ENCODE measurements around the gene GRIK4. TPM values are rescaled to one million over a fixed set of nuclear protein-coding genes. Genes with fewer than 3 reads are reported as not detected.

Gene GRIK4
- total RNA-seq, 1 donor from 2014 or later: under 0.01 TPM

DNA sequence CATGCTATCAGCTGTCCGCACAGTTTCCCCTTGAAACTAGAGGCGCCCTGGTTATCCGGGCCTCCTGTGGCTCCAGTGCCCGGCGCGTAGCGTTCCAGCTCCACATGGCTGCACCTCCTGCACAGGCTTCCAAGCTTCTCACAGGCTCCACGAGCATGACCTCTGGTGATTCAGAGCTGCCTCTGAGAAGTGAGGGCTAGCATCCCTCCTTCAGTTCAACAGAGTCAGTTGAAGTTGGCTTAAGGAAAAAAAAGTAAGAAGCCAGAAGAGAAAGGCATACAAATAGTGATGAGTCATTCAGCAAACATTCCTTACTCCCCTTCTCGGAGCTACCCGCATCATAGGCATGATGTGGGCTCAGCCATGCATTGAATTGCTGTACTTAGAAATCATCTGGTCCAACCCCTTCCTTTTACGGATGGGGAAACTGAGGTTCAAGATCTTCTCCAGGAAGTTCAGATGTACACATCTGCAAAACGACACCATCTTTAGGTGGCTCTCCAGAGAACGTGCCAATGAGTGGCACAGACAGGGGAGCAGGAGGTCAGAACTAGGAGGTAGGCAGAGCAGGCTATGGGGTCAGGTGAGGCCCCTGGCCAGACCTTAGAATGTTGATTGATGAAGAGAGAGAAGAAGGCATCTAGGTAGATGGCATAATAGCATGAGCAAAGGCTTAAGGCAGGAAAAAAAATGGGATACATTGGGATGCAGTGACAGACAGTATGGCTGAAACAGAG is 296.0 kb downstream of the GRIK4 start:
- DNase-seq (ENCODE audit: low read depth in 2 of 2): peak in 1 of 2 donors; percentile 77

DNA sequence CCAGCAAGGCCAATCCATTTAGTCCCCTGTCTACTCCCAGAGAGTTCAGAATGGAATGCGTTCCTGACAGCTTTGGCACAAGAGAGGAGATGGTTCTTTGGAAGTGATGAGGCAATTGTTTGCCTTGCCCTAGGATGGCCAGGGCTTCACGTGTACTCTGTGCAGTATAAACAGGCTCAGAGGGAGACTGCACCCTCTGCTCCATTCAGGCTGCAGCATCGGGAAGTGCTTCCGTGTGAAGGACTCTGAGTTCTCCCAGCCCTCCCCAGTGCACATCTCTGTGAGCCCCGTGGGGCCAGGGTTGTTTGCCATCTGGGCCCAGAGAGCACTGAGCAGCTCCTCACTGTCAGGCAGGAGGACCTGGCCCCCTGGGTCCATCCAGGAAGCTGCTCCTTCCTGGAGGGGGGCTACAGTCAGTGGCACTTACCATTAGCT is 297.1 kb downstream of the GRIK4 start:
- DNase-seq (ENCODE audit: low read depth in 2 of 2): no peak

DNA sequence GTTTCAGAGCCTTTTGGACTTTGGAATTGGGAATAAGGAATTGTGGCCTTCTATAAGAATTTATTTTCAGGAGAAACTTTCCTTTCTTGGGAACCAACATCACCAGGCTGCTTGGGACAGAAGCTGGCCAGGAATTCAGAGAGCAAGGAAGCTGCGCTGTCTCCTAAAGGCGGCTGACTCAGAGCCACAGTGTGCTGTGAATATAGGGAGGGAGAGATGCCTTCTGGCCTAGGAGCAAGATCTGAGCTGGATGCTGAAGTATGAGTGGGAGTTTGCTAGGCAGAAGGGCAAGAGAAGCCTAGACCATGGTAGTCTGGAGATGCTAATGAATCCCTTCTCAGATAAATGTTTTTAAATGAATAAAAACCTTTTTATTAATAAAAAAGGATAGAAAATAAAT is 298.7 kb downstream of the GRIK4 start:
- no peak for DNase-seq (ENCODE audit: low read depth in 2 of 2)

DNA sequence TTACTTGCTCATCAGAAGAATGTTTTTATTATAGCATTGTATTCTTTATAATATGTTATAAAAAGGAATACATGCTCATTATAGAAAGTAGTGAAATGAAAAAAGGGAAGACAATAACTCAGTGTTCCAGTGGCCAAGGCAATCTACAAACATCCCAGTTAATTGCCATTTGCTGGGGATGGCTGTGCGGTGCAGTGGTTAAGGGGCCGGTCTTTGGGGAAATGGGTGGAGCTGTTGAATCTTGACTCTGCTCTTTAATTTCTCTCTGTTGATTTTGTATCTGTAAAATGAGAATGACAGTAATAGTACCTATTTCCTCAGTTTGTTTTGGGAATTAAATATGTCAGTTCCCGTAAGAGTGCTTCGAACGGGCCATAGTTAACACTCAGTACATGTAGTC is 299.7 kb downstream of the GRIK4 start:
- DNase-seq (ENCODE audit: low read depth in 2 of 2): no peak

DNA sequence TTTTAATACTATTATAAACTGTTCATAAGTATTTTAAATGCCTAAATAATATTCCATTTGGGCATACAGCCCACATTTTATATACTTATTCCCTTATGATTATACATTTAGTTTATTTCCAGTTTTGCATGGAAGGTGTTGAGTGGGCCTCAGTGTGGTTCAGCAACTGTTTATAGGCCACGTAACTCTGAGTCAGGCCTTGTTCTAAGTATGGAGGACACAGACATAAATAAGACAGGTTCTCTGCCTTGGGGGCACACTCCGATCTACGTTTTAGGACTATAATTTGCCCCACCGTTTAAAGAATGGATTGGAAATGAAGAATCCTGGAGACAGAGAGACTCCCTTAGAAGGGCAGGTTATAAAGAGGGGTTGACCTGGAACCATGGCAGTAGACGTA is 300.2 kb downstream of the GRIK4 start:
- no peak for DNase-seq (ENCODE audit: low read depth in 2 of 2)

DNA sequence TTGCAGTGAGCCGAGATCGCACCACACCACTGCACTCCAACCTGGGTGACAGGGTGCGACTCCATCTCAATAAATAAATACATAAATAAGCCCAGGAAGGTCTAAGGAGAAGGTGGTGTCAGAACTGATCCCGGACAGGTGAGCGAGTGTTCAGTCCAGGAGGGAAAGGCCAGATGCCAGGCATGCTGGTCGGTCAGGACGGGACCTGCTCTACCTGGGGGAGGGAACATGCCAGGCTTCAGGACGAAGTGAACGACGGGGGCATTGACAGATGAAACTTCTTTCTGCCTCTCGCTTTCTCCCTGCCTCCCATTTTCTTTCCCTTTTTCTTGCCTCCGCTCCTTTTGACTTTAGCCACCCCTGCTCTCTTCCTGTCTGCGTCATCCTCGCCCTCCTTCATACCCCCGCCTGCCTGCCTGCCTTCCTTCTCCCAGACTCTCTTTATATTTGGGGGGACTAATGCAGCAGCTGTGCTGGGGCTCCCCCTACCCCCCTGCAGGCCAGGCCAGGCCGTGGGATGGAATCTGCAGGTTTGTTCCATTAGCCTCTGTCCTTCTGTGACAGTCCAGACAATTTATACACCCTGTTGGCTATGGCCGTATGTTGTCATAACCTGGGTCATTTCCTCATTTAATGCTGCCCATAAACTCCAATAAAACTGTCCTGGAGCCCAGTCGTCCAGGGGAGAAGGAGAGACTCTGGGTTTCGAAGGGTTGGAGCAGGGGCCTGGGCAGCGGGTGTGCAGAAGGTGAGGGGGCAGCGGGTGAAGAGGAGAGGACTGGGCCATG is 303.2 kb downstream of the GRIK4 start:
- peak in 1 of 2 donors; percentile 45 for DNase-seq (ENCODE audit: low read depth in 2 of 2)

DNA sequence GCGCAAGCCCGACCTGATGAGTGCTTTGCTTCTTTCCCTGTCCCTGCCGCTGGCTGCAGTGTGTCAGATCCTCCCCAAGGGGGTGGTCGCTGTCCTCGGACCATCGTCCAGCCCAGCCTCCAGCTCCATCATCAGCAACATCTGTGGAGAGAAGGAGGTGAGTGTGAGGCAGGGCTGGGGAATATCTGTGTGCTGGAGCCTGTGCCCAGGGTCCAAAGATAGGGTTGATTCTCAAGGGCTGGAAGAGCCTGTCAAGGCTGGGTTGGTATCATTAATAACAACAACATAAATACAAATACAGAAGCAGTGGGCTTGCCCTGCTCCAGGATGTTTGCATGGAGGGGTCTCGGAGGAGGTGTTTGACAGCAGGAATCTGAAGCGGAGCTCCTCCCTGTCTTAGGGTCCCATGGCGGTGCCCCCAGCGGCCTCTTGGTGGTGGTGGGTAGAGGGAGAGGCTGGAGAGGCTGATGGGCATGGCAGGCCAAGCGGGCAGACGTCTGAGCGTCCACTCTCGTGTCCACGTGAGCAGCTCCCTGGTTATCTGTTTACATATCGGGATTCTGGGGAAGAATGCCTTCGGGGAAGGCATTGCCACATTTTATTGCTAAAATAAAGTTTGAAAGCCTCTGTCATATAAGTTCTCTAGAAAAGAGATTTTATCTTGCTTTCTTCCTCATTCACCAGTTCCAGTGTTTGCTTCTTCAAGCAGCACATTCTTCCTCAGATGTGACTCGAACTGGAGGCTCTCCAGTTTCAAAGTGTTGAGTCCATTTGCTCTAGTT is 304.0 kb downstream of the GRIK4 start:
- DNase-seq (ENCODE audit: low read depth in 2 of 2): peak in 1 of 2 donors; percentile 3

DNA sequence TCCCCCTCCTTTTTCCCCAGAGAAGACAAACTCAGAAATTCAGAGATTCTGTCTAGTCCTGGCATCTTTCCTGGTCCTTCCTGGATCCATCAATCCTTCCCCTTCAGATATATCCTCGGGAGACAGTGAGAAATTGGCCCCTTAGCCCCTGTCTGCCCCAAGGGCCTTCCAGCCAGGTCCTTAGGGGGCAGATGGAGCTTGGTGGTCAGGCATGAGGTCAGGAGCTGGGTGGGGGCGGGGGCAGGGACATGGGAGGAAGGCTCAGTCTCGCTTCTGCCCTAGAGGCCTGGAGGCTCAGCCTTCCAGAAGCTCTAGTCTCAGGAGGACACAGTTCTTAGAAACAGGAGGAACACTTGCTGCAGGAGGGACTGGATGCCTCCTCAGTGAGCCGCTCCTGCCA is 304.6 kb downstream of the GRIK4 start:
- no peak for DNase-seq (ENCODE audit: low read depth in 2 of 2)

DNA sequence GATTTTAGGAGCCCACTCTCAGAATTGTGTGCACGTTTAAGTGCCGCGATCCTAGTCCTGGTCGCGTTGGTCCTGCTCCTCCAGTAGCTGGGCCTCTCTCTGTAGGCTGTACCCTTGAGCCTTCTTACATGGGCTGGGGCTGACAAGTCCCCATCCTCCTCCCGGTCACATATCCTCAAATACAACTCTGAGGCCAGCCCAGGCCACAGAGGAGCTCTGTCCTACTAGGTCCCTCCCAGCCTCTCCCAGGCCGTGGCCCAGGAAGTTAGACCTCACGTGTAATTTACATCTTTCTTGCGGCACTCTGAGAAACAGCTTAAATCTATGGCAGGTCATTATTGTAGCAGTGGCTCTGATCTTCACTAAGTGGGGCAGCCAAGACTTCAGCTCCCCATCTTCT is 305.2 kb downstream of the GRIK4 start:
- DNase-seq (ENCODE audit: low read depth in 2 of 2): no peak

DNA sequence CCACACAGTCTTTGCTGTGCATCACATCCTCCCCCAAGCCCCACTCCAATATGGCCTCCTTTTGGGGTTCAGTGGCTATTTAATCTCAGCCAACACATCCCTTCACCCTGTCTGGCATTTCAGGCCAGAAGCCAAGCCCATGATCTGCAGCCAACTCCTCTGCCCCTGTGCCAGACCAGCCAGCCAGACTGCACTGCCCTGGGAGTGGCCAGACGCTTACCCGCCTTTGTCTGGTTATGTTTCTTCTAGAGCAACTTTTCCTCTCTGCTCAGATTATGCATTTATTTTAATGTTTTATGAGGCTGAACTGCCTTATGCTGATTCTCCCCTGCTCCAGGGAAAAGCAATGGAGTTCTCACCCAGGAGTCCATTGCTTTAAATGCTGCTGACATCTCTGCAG is 305.6 kb downstream of the GRIK4 start:
- DNase-seq (ENCODE audit: low read depth in 2 of 2): no peak

DNA sequence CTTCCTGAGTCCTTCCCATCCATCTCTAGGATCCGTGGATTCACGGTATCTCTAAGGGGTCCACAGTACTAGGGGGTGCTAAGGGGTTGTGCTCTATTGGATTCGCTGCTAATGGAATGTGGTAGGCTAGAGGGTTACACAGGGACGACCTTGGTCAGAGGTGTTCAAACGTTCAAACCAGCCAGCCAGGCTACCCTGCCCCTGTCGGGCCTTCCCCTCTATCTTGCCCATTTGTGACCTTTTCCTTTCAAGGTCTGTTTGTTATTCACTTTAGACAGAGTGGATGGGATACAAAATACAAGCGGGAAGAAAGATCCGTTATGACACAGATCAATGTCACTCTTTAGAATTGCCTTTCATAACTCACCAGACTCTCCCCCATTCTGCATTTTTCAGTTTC is 306.5 kb downstream of the GRIK4 start:
- no peak for DNase-seq (ENCODE audit: low read depth in 2 of 2)

DNA sequence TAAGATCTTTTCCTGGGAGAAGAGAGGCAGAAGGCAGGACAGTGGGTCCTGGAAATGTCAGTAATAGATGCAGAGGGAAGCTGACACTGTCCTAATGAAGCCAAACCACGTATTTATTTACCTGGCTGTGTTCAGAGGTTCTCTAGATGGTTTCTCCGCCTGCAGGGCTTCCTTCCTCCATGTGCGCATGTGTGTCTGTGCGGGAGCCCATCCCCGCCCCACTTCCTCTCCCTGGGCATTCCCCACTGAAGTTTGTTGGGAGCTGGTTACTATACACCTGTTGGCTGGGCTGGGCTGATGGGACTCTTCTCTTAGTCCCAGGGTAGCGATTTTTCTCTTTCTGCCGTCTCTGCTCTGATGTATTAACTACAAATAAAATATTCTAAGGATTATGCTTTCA is 307.5 kb downstream of the GRIK4 start:
- no peak for DNase-seq (ENCODE audit: low read depth in 2 of 2)

DNA sequence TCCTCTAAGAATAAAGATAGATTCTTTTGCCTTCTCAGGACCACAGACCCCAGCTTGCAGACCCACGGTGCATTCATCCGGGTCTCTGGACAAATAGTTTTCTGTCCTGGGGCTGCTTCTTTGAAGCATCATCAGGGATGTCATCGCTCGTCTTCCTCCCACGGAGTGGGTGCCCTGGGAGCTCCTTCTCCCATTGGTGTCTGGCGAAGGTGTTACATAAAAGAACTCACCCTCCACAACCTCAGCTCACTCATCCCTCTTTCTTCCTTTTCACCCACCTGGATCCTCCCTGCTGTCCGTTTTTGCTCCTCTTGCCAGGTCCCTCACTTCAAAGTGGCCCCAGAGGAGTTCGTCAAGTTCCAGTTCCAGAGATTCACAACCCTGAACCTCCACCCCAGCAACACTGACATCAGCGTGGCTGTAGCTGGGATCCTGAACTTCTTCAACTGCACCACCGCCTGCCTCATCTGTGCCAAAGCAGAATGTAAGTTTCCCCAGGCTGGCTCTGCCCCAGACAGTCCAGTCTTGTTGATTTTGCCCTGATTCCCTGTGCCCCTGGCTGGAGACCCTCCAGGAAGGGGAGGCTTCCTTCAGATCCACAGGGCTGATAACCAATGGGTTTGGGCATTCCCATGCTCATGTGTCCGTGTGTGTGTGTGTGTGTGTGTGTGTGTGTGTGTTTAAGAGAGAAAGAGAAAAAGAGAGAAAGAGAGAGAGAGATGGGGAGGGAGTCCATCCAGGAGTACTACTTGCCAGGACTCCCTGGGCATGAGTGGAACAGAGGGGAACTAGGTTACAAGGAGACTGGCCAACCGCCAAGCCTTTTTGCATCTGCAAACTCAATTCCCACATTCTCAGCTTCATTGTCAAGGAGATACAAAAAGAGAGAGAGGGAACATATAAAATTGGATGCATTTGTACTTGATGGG is 308.2 kb downstream of the GRIK4 start:
- DNase-seq (ENCODE audit: low read depth in 2 of 2): no peak

DNA sequence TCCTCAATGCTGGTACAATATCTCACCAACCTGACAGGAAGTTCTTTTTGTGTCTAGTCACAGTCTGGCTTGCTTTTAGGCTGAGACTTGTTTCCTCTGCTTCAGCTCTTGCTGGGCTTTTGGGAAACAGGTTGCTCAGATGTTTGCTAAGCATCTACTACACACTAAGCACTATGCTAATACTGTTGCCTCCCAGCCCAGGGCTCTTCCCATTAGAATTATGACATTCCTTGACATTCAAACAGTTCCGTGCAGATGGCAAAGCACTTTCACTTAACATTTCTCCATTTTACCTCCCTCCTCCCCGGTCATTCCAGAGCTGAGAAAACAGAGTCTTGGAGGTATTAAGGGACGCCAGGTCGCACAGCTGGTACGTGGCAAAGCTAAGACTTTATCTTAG is 311.6 kb downstream of the GRIK4 start:
- DNase-seq (ENCODE audit: low read depth in 2 of 2): no peak

DNA sequence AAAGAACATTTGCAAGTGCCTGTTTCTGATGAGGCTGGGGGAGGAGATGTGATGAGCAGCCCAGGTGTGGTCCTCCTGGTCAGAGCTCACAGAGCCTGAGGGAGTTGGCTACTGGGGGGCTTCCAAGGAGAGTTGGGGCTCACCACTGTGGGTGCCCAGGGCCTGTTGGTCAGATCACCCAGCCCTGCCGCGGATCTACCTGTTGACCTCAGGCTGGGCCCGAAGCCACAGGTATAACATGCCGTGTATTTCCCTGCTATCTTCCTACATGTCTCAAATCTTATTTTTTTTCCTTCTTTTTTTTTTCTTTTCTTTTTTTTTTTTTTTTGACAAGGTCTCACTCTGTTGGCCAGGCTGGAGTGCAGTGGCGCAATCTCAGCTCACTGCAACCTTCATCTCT is 312.7 kb downstream of the GRIK4 start:
- no peak for DNase-seq (ENCODE audit: low read depth in 2 of 2)

DNA sequence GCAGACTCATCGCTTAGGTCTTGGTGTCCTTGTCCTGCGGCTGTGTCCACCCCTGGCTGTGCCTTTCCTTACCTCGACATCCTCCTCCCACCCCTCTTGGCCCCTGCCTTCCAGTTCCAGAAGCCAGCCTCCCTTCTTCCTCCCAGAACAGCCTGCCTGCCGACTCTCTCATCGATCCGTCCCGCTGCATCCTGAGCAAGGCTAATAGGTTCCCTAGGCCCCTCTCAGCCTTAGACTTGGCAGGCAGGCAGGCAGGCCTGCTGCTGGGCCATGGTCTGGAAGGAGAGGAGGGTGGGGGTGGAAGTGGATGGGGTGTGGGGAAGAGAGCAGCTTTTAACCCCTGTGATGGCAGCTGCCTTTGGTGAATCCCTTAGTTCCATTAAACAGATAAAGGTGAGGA is 315.6 kb downstream of the GRIK4 start:
- DNase-seq (ENCODE audit: low read depth in 2 of 2): no peak

DNA sequence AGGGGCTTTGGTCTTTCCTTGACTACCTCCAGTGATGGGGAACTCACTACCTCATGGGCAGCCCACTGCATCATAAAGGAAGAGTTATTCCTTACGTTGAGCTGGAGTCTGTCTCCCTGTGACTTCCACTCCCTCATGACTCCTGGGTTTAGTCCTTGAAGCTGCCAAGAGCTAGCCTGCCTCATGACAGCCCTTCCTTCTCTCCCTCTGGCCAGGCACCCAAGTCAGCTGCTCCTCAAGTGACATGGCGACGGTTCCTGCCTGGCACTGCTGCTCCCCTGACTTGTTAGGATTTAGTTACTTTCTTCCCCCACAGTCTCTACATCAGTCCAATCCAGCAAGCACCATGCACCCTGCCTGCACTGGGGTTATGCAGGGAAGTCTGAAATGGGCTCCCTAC is 316.3 kb downstream of the GRIK4 start:
- no peak for DNase-seq (ENCODE audit: low read depth in 2 of 2)

DNA sequence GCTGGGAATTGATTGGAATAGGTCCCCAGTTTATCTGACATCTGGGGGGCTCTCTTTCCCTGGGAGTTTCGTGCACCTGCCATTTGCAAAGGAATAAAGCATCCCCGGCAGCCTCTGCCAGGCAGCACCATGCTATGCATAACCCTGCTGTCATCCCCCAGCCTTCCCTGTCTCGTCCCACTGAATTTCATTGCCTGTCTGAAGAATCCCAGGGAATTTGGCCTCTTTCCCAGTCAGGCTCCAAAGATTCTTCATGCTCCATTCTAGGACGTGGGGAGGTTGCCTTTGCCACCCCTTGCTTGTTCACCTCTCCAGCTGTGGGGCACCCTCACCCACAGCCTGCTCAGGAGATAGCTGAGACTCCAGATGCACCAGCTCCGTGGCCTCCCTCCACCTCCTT is 317.3 kb downstream of the GRIK4 start:
- DNase-seq (ENCODE audit: low read depth in 2 of 2): no peak

DNA sequence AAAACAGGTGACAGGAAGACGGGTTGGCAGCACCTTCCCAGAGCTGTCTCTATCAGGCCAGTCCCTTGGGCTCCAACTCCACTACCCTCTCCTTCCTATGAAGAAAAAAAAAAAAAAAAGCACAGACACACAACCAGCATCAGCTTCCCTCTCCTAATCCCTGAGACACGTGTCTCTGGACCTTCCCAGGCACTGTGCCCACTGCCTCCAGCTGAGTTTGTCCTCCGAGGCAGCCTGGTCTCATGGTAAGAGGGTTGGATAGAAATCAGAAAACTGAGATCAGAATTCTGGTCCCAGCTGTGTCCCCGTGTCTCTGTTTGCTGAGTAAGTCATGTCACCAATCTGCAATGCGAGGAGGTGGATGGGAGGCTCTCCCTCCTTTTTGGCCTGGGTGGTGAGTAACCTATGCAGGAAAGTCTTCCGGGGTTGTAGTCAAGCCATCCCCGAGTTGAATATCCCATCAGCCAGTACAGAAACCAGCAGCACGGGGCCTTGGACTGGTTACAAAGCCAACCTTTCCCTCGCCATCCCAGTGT is 318.6 kb downstream of the GRIK4 start:
- no peak for DNase-seq (ENCODE audit: low read depth in 2 of 2)

DNA sequence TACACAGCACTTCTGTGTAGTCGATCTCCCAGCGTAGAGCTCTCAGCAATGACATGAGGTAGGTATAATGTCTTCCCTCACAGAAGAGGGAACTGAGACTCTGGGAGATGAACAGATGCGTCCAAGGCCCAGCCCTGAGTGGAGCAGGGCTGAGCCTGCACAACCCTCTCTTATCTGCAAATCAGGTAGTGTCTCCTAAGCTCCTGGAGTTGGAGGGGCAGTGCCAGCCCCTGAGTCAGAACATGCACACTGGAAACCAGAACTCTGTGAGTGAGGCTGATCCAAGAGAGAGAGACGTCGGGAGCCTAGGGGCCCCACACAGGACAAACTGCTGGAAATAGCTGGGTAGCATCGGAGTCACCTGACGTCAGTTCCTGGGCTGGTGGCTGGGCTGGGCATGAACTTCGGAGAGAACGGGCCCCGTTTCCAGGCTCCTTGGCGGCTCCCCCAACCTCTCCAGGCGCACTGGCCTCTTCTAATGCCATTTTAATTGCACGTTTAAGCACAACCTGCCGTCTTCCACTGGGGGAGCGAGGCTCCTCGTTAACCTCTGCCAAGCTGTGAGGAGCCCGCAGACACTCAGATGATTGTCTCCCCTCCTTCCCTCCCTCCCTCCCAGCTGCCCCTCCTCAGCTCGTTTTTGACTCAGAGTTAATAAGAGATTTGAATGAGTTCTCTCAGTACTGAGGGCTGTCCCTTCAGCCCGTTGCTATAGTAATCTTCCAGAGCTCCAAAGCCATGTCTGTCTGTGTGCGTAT is 321.1 kb downstream of the GRIK4 start:
- no peak for DNase-seq (ENCODE audit: low read depth in 2 of 2)

All from lung microvascular endothelial cell (primary cell).